ENCODE results near the gene STAC2. TPM values are rescaled to one million over a fixed set of nuclear protein-coding genes. Genes with fewer than 3 reads are reported as not detected.

STAC2 gene
- polyA plus RNA-seq, 2 of the 4 experiments (the other 2 are of a cell fraction) = 0.03 to 0.26 TPM

- no peaks in the 10 kb centered on the region for H3K9me3 ChIP-seq
- peaks cover 20% of the 10 kb centered on the region for H3K4me1 ChIP-seq
- FAIRE-seq (no peak), DNase-seq (ENCODE audit: low read depth in 1 of 2, low spot score in 1 of 2) (no peak), ATAC-seq (no peak)
- 28% methylated on average over 1 of the region's 1 CpG for WGBS (ENCODE audit: missing lambda C conversion rate)
- no peak overlapping the region for H3K27ac ChIP-seq
- ChIA-PET CTCF (interaction anchor here (1.0 to 21.6 kb wide), 5 partner anchors 8 to 248 kb away, joined by 4 to 1140 read pairs (median 355); partner anchors contain the start of genes ARL5C, CACNB1, PLXDC1 and RPL19), POLR2A (no interaction called here)
- no peak overlapping the region for H3K4me3 ChIP-seq
- H3K4me2 ChIP-seq = no peak overlapping the region
- TF ChIP-seq FOSL2 (IDR thresholded peaks at IDR 0.05) = no peak
- no peak for TF ChIP-seq FOSL2 (CRISPR knock-in tag; IDR thresholded peaks at IDR 0.05)
- no peak for TF ChIP-seq CBX2 (IDR thresholded peaks at IDR 0.05; ENCODE audit: borderline replicate concordance, low read depth)
- TF ChIP-seq TP53 (CRISPR knock-in tag; IDR thresholded peaks at IDR 0.05) = no peak
- no peak for TF ChIP-seq RNF2 (IDR thresholded peaks at IDR 0.05; ENCODE audit: borderline replicate concordance, low read depth)
- TF ChIP-seq FOXS1 (CRISPR knock-in tag; IDR thresholded peaks at IDR 0.05) = no peak
- TF ChIP-seq, protein P1, sequence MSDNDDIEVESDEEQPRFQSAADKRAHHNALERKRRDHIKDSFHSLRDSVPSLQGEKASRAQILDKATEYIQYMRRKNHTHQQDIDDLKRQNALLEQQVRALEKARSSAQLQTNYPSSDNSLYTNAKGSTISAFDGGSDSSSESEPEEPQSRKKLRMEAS (IDR thresholded peaks at IDR 0.05) = no peak
- no peak for TF ChIP-seq ZSCAN20 (CRISPR knock-in tag; IDR thresholded peaks at IDR 0.05)
These were observed 4.6 kb upstream of the STAC2 start for GRCh38 chr17:39230361-39230760.

GRCh38 chr17:39229274-39229913, 3.6 kb upstream of the STAC2 start:
- Histone ChIP-seq H3K4me2 (no peak overlapping the region), H3K9me3 (no peaks in the 10 kb centered on the region), H3K27ac (peak overlapping the region in 1 of 2 experiments; percentile 9; a peak in 2 of 6 replicates), H3K4me3 (no peak overlapping the region), H3K4me1 (peaks cover 22% of the 10 kb centered on the region)
- WGBS (ENCODE audit: missing lambda C conversion rate) = 45% methylated on average over 11 of the region's 11 CpGs
- ATAC-seq = peak in 1 of 2 experiments; percentile 35; a peak in 3 of 6 replicates
- ChIA-PET CTCF (interaction anchor here (1.8 to 21.6 kb wide), 4 partner anchors 9 to 63 kb away, joined by 6 to 1140 read pairs (median 404); partner anchors contain the start of genes ARL5C, CACNB1, PLXDC1 and RPL19), POLR2A (no interaction called here)
- no peak for FAIRE-seq
- no peak for DNase-seq (ENCODE audit: low read depth in 1 of 2, low spot score in 1 of 2)
- TF ChIP-seq KDM1A (IDR thresholded peaks at IDR 0.05; ENCODE audit: low read depth) (no peak), ZFP36 (IDR thresholded peaks at IDR 0.05; ENCODE audit: borderline replicate concordance, partially characterized antibody) (no peak), CBX2 (IDR thresholded peaks at IDR 0.05; ENCODE audit: borderline replicate concordance, low read depth) (no peak), BCL3 (IDR thresholded peaks at IDR 0.05) (no peak), NPAS2 (CRISPR knock-in tag; IDR thresholded peaks at IDR 0.05; ENCODE audit: borderline replicate concordance) (no peak), ZC3H11A (IDR thresholded peaks at IDR 0.05) (no peak), JUN (IDR thresholded peaks at IDR 0.05) (no peak), PHF8 (IDR thresholded peaks at IDR 0.05; ENCODE audit: borderline replicate concordance, low read depth) (no peak), HDAC2 (IDR thresholded peaks at IDR 0.05) (no peak), JUNB (IDR thresholded peaks at IDR 0.05) (no peak), POLR2AphosphoS2 (conservative IDR thresholded peaks at IDR 0.05; ENCODE audit: low read length) (no peak), RFX5 (IDR thresholded peaks at IDR 0.05) (no peak), ZSCAN20 (CRISPR knock-in tag; IDR thresholded peaks at IDR 0.05) (no peak), FOXS1 (CRISPR knock-in tag; IDR thresholded peaks at IDR 0.05) (no peak), USF2 (IDR thresholded peaks at IDR 0.05) (no peak), MAFK (IDR thresholded peaks at IDR 0.05; ENCODE audit: partially characterized antibody) (no peak)
- TF ChIP-seq, protein P2, sequence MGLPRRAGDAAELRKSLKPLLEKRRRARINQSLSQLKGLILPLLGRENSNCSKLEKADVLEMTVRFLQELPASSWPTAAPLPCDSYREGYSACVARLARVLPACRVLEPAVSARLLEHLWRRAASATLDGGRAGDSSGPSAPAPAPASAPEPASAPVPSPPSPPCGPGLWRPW (IDR thresholded peaks at IDR 0.05) = no peak
- TF ChIP-seq, protein P1 (IDR thresholded peaks at IDR 0.05) = no peak
- TF ChIP-seq, protein P3, sequence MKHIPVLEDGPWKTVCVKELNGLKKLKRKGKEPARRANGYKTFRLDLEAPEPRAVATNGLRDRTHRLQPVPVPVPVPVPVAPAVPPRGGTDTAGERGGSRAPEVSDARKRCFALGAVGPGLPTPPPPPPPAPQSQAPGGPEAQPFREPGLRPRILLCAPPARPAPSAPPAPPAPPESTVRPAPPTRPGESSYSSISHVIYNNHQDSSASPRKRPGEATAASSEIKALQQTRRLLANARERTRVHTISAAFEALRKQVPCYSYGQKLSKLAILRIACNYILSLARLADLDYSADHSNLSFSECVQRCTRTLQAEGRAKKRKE (CRISPR knock-in tag; IDR thresholded peaks at IDR 0.05; ENCODE audit: low read depth) = no peak
- TF ChIP-seq, protein P4, sequence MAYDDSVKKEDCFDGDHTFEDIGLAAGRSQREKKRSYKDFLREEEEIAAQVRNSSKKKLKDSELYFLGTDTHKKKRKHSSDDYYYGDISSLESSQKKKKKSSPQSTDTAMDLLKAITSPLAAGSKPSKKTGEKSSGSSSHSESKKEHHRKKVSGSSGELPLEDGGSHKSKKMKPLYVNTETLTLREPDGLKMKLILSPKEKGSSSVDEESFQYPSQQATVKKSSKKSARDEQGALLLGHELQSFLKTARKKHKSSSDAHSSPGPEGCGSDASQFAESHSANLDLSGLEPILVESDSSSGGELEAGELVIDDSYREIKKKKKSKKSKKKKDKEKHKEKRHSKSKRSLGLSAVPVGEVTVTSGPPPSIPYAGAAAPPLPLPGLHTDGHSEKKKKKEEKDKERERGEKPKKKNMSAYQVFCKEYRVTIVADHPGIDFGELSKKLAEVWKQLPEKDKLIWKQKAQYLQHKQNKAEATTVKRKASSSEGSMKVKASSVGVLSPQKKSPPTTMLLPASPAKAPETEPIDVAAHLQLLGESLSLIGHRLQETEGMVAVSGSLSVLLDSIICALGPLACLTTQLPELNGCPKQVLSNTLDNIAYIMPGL (CRISPR knock-in tag; IDR thresholded peaks at IDR 0.05; ENCODE audit: borderline replicate concordance) = no peak

All from A549 (cell line).